ENCODE data around the gene MRPL1.
"Not testable (repeated sequence)": the region's sequence is repeated elsewhere in the genome, so short reads cannot be mapped to it uniquely, and the experiment has no call there.

MRPL1 gene

DNA sequence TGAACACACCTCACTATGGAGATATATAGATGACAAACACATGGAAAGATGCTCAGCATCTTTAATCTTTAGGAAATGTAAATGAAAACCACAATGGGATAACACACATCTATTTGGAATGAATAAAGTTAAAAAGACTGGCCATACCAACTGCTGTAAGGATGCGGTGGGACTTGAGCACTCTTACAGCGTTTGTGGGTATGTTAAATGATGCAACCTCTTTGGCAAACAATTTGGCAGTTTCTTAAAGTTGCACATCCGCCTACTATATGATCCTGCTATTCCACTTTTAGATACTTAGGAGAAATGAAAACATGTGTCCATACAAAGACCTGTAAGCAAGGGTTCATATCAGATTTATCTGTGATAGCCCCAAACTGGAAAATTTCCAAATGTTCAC lies 50.7 kb downstream of the MRPL1 start:
- no peak for DNase-seq (ENCODE audit: low read depth in 2 of 2)

- DNase-seq (ENCODE audit: low read depth in 2 of 2) = no peak
Observed at GRCh38 chr4:77917075-77917474, 54.4 kb downstream of the MRPL1 start.

GRCh38 chr4:77917601-77918000 lies 55.0 kb downstream of the MRPL1 start:
- DNase-seq (ENCODE audit: low read depth in 2 of 2) = no peak

GRCh38 chr4:77920371-77920770 lies 57.7 kb downstream of the MRPL1 start:
- DNase-seq (ENCODE audit: low read depth in 2 of 2) = no peak

DNA sequence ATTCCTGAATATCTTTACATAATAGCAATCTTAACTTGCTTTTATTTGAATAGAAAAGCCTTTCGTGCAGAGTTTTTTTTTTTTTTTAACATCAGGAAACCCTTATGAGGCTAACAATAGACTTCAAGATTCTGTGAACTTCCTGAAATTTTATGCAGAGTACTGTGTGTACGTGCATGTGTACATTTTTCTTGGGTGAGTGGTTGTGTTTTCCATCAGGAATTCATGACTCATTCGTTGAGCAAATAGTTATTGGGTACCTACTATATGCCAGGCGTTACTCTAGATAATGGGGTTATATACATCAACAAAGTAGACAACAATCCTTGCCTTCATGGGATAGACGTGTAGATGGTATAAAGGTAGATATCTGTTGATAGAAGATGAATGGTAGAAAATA lies 59.1 kb downstream of the MRPL1 start:
- DNase-seq (ENCODE audit: low read depth in 2 of 2) = no peak

GRCh38 chr4:77922158-77923094 lies 59.8 kb downstream of the MRPL1 start:
- DNase-seq (ENCODE audit: low read depth in 2 of 2) = no peak

GRCh38 chr4:77927991-77928925 lies 65.6 kb downstream of the MRPL1 start:
- DNase-seq (ENCODE audit: low read depth in 2 of 2) = no peak

DNA sequence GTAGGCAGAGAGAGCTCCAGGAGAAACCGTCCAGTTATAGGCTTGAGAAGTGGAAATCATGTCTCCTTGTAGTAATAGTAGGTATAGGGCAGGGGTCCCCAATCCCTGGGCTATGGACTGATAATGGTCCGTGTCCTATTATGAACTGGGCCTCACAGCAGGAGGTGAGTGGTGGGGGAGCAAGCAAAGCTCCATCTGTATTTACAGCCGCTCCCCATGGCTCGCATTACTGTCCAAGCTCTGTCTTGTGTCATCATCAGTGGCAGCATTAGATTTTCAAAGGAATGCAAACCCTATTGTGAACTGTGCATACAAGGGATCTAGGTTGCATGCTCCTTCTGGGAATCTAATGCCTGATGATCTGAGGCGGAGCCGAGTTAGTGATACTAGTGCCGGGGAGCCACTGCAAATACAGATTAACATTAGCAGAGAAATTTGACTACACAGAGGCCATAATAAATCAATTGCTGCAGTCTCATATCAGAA lies 67.6 kb downstream of the MRPL1 start:
- no peak for DNase-seq (ENCODE audit: low read depth in 2 of 2)

GRCh38 chr4:77930876-77931275 lies 68.2 kb downstream of the MRPL1 start:
- DNase-seq (ENCODE audit: low read depth in 2 of 2) = no peak

DNA sequence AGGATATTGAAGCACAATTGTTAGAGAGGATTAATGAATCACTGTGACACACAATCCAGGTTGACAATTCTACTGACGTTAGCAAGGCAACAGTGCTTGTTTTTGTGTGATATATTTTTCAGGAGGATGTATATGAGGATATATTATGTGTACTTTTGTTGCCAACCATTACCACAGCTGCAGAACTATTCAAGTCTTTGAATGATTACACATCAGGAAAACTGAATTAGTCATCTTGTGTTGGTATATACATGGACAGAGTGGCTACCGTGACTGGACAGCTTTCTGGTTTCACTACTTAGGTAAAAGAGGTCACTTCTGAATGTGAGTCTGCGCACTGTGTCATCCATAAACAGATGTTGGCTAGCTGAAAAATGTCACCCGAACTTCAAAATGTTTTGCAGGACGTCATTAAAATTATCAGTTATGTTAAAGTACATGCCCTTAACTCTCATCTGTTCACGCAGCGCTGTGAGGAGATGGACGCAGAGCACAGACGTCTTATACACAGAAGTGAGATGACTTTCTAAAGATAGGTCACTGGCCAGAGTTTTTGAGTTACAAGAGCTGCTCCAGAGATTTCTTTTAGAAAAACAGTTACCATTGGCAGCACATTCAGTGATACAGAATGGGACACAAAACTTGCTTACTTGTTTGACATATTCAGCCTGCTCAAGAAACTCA lies 69.0 kb downstream of the MRPL1 start:
- DNase-seq (ENCODE audit: low read depth in 2 of 2) = no peak

DNA sequence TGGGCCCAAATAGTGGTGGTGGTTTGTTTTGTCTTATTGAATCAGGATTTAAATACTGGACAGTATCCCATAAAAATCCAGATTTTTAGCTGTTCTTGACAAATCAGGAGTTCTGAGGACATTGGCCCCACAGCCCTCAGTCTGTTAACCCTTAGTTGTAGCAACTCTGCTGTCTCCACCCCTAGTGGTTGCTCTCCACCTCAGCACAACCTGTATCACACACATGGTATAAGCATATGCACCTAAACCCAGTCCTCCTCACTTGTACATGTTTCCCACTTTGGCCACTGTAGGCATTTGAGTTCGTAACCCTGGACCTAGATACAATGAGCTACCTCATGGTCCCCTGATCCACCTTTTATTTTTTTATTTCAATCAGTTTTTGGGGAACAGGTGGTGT lies 75.9 kb downstream of the MRPL1 start:
- DNase-seq (ENCODE audit: low read depth in 2 of 2) = no peak

GRCh38 chr4:77945929-77946328 lies 83.3 kb downstream of the MRPL1 start:
- DNase-seq (ENCODE audit: low read depth in 2 of 2) = not testable (repeated sequence)

GRCh38 chr4:77950203-77950602 lies 87.6 kb downstream of the MRPL1 start:
- DNase-seq (ENCODE audit: low read depth in 2 of 2) = no peak

GRCh38 chr4:77952457-77952856 lies 89.8 kb downstream of the MRPL1 start:
- DNase-seq (ENCODE audit: low read depth in 2 of 2) = no peak

DNA sequence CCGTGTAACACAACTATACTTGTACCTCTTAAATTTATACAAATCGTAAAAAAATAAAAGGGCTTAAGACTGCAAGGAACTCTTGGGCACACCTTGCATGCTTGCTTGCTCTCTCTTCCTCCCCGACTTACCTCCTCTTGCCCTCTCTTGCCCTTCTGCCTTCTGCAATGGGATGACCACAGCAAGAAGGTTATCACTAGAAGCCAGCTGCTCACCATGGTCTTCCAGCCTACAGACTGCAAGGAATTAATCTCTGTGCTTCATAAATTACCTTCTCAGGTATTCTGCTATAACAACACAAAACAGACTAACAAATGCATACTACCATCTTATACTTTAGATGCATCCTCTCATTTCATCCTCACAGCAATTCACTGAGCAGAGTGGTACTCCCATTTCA lies 92.1 kb downstream of the MRPL1 start:
- DNase-seq (ENCODE audit: low read depth in 2 of 2) = no peak

DNA sequence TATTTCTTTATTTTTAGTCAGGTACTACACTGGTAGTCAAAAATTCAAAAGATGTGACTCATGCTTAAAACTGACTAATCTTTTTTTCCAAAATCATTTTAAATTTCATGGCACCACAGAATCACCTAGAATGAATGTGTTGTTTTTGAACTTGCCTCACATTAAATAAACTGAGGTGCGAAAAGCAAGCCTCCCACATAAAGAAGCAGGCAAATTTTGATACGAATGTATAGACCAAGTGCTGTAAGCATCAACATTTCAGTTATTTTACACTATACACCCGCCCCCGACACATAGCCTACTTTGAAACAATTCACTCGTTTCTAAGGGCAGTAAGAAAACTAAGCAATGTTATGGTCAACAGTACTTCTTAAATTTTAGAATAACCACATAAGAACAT lies 94.3 kb downstream of the MRPL1 start:
- no peak for DNase-seq (ENCODE audit: low read depth in 2 of 2)

DNA sequence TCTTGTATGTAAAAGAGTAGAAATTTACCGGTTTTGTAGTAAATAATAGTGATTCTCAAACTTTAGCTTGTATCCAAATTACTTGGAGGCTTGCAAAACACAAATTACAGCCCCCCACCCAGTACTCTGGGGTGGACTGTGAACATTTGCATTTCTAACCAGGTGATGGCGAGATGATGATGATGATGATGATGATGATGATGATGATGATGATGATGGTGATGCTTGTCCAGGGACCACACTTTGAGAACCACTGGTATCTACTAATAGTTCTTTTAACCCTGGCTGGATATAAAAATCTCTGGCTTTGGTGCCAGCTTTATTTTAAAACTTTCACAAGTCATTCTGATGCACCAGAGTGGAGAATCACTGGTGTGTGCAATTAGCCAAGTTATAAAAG lies 96.3 kb downstream of the MRPL1 start:
- no peak for DNase-seq (ENCODE audit: low read depth in 2 of 2)

DNA sequence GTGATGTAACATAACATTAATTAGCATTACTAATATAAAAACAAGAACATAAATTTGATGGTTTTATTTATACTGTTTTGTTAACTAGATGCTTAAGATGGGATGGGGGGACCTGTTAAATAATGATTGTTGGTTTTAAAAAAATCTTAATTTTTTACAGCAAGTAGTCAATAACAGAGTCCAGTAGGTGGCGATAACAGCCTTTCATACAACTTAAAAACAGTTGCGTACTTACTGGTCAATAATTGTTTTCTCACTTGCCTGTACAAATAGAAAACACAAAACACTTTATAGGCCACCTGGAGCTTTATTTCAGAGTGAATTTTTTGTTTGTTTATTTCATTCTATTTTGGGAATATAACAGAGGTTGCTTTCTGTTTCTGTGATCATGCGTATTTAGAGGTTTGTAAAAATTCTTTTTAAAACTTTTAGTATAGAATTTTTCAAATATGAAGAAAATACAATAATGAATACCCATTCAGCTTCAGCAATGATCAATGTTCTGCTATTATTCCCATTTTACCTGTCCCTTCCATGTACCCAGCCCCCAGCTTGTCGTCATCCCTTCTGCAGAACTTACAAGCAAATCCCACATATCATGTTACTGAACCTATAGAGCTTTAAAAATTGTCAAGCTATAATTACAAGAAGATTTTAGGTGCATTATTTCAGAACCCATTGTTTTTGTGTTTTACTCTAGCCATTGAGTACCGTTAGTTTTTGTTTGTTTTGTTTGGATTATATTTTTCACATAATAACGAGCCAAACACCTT lies 97.1 kb downstream of the MRPL1 start:
- no peak for DNase-seq (ENCODE audit: low read depth in 2 of 2)

DNA sequence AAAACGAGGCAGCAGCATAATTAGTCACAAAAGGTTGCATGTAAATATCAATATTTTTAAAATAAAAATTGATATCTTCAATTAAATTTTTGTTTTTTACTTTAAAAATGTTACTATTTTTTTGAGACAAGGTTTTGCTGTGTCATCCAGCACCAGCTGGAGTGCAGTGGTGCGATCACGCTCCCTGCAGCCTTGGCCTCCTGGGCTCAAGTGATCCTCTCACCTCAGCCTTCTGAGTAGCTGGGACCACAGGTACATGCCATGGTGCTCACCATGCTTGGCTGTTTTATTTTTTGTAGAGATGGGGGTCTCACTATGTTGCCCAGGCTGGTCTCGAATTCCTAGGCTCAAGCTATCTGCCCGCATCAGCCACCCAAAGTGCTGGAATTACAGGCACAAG lies 97.7 kb downstream of the MRPL1 start:
- DNase-seq (ENCODE audit: low read depth in 2 of 2) = no peak

DNA sequence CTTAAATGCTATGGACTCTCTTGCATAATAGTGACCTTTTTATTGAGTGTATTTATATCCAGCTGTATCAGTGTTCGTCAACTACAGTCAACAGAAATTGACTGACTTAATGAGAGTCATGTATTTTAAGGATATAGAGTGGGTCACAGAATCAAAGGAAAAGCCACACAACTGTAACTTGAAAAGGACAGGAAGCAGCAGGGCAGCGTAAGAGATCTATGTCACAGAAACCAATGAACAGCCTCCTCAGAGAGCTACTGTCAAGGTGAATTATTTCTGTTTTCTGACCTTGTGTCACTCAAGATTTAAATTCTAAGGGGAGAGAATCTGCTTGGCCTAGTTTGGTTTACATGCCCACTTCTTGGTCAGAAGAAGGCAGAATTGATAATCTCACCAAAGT lies 100.4 kb downstream of the MRPL1 start:
- no peak for DNase-seq (ENCODE audit: low read depth in 2 of 2)

DNA sequence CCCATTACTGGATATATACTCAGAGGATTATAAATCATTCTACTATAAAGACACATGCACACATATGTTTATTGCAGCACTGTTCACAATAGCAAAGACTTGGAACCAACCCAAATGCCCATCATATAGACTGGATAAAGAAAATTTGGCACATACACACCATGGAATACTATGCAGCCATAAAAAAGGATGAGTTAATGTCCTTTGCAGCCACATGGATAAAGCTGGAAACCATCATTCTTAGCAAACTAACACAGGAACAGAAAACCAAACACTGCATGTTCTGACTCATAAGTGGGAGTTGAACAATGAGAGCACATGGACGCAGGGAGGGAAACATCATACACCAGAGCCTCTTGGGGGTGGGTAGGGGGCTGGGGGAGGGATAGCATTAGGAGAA lies 111.0 kb downstream of the MRPL1 start:
- not testable (repeated sequence) for DNase-seq (ENCODE audit: low read depth in 2 of 2)
